Calu3 (cell line): Measurements from ENCODE around the gene ADAM29. TPM values are rescaled to one million over a fixed set of nuclear protein-coding genes. Genes with fewer than 3 reads are reported as not detected.
"Not testable (repeated sequence)": the region's sequence is repeated elsewhere in the genome, so short reads cannot be mapped to it uniquely, and the experiment has no call there.

ENCODE experiments used
- BruUV-seq: library from RNA; stranded (reverse); fragments of 400-500 nt; replicated peaks from 2 replicates; lab custom pipeline; 2021; lab: Mats Ljungman, UMichigan
- CTCF ChIA-PET: fragments of 300-600 bp; sonication (Branson Sonifier 250); formaldehyde crosslinking; loops from one replicate; lab custom pipeline; 2022; ENCODE audit warnings: antibody characterized with exemption; lab: Charles Lee
- DNase-seq: peaks from one replicate; pipeline ENCODE4 v3.0.0; 2022
- H3K27ac Mint-ChIP-seq: one replicate; pipeline ENCODE4 v1.8.0; 2022; ENCODE audit warnings: mixed read lengths; ENCODE audit not compliant: unreplicated experiment
- H3K27me3 Mint-ChIP-seq: one replicate; pipeline ENCODE4 v1.8.0; 2022; ENCODE audit warnings: mixed read lengths; ENCODE audit not compliant: unreplicated experiment
- H3K36me3 Mint-ChIP-seq: one replicate; pipeline ENCODE4 v1.8.0; 2022; ENCODE audit warnings: mild to moderate bottlenecking, moderate library complexity, mixed read lengths; ENCODE audit not compliant: insufficient read depth, unreplicated experiment
- H3K4me1 Mint-ChIP-seq: one replicate; pipeline ENCODE4 v1.8.0; 2022; ENCODE audit warnings: mild to moderate bottlenecking, low read depth, mixed read lengths; ENCODE audit not compliant: unreplicated experiment
- H3K4me3 Mint-ChIP-seq: one replicate; pipeline ENCODE4 v1.8.0; 2022; ENCODE audit warnings: mild to moderate bottlenecking, low read depth, moderate library complexity, mixed read lengths; ENCODE audit not compliant: unreplicated experiment
- H3K9me3 Mint-ChIP-seq: one replicate; pipeline ENCODE4 v1.8.0; 2022; ENCODE audit warnings: low read depth, mixed read lengths; ENCODE audit not compliant: unreplicated experiment
- CTCF ChIP-seq: fragments of 200-600 bp; IDR thresholded peaks from one replicate; pipeline ENCODE4 v1.8.0; 2022; ENCODE audit warnings: antibody characterized with exemption; ENCODE audit not compliant: unreplicated experiment
- intact Hi-C: fragments of 100-400 bp; cut with micrococcal nuclease; formaldehyde crosslinking; loops from one replicate; pipeline ENCODE4 v1.10.0; 2022; ENCODE audit not compliant: unreplicated experiment
- total RNA-seq: library from RNA; stranded (reverse); gene quantifications from 2 replicates; pipeline ENCODE4 v1.2.3, GENCODE V29; 2022

The ADAM29 gene
- total RNA-seq, 1 experiment from 2014 or later: not detected

DNA sequence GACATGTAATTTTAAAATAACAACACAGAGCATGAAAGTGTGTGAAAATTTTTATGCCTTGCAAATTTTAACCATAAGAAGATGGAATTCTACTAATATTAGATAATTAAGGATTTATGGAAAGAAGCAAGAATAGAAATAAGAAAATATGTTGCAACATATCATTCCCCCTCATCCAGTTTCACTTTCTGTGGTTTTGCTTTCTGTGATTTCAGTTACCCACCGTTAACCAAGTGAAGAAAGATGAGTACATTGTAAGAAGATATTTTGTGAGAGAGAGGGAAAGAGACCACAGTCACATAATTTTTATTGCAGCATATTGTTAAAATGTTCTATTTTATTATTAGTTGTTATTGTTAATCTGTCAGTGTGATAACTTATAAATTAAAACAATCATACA is 77.9 kb downstream of the ADAM29 start:
- DNase-seq: no peak
- CTCF ChIA-PET: no interaction called here
- no TSS peak for BruUV-seq
- Mint-ChIP-seq H3K27me3 (no peaks in the 10 kb centered on the region), H3K4me3 (no peak overlapping the region), H3K27ac (no peak overlapping the region), H3K9me3 (no peaks in the 10 kb centered on the region), H3K4me1 (peaks cover 13% of the 10 kb centered on the region), H3K36me3 (no peaks in the 10 kb centered on the region)
- TF ChIP-seq CTCF: no peak
- intact Hi-C loops: no loop called here

DNA sequence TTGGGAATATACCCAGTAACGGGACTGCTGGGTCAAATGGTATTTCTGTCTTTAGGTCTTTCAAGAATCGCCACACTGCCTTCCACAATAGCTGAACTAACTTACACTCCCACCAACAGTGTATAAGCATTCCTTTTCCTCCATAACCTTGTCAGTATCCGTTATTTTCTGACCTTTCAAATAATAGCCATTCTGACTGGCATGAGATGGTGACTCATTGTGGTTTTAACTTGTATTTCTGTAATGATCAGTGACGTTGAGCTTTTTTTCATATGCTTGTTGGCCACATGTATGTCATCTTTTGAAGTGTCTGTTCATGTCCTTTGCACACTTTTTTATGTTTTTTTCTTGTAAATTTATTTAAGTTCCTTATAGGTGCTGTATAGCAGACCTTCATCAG is 81.2 kb downstream of the ADAM29 start:
- Mint-ChIP-seq H3K36me3 (no peaks in the 10 kb centered on the region), H3K27ac (no peak overlapping the region), H3K9me3 (peaks cover 4% of the 10 kb centered on the region), H3K4me1 (peaks cover 21% of the 10 kb centered on the region), H3K27me3 (no peaks in the 10 kb centered on the region), H3K4me3 (no peak overlapping the region)
- CTCF ChIA-PET: no interaction called here
- no TSS peak for BruUV-seq
- intact Hi-C loops: no loop called here
- DNase-seq: no peak
- no peak for TF ChIP-seq CTCF

GRCh38 chr4:175017751-175018150 is 99.6 kb downstream of the ADAM29 start:
- TF ChIP-seq CTCF: no peak
- Mint-ChIP-seq H3K36me3 (no peaks in the 10 kb centered on the region), H3K27me3 (no peaks in the 10 kb centered on the region), H3K4me3 (no peak overlapping the region), H3K9me3 (peaks cover 4% of the 10 kb centered on the region), H3K4me1 (no peaks in the 10 kb centered on the region), H3K27ac (no peak overlapping the region)
- BruUV-seq: no TSS peak
- CTCF ChIA-PET: no interaction called here
- DNase-seq: no peak
- intact Hi-C loops: no loop called here

DNA sequence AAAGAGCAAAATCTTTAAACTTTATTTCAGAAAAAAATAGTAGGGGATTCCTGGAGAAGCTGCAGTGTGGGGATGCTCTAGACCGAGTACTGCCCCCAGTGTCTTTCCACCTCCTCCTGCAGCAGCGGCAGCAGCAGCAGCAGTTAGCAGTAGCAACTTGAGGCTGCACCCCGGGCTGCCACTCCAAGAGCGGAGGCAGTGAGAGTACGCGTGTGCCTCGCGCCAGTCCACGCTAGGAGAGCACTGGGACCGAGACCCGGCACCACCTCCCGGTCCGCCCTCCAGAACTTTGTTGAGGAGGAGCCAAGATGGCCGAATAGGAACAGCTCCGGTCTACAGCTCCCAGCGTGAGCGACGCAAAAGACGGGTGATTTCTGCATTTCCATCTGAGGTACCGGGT is 101.3 kb downstream of the ADAM29 start:
- H3K9me3 Mint-ChIP-seq, H3K27ac Mint-ChIP-seq, BruUV-seq, H3K4me1 Mint-ChIP-seq, intact Hi-C loops, CTCF ChIA-PET, H3K27me3 Mint-ChIP-seq, H3K36me3 Mint-ChIP-seq, H3K4me3 Mint-ChIP-seq, DNase-seq: not testable (repeated sequence)

Other genes starting within 250 kb of the ADAM29 start
- gene GLRA3, start 89.1 kb upstream of the ADAM29 start, total RNA-seq: 0.07 and 0.12 TPM in 2 replicates